HepG2 (cell line): ENCODE data around the gene FAM222A. TPM values are rescaled to one million over a fixed set of nuclear protein-coding genes. Genes with fewer than 3 reads are reported as not detected.

Source experiments
- ATAC-seq: fragments of 200-7000 bp; cut with Tn5 transposase; 3 replicates; pipeline ENCODE4 v1.9.1; 2020; ENCODE audit warnings: mild to moderate bottlenecking, moderate library complexity
- BruUV-seq: library from RNA; stranded (reverse); fragments of 400-500 nt; replicated peaks from 2 replicates; lab custom pipeline; 2021; lab: Mats Ljungman, UMichigan
- CTCF ChIA-PET: fragments of 300-600 bp; formaldehyde crosslinking; extraction: SDS; loops from one replicate; lab custom pipeline; 2021; ENCODE audit warnings: low total read pairs, inconsistent platforms, low intra/inter-chr PET ratio; lab: Yijun Ruan, JAX
- POLR2A ChIA-PET: fragments of 350-600 bp; sonication (Branson Sonifier 250); formaldehyde crosslinking; loops from one replicate; lab custom pipeline; 2020; ENCODE audit warnings: antibody characterized with exemption, inconsistent platforms; lab: Yijun Ruan, JAX
- DNase-seq: peaks from one replicate; pipeline ENCODE4 v3.0.0-alpha.2; 2015; ENCODE audit warnings: low spot score
- FAIRE-seq: peaks from 3 replicates; lab custom pipeline; 2011; peaks lifted over from hg19 to GRCh38; lab: Jason Lieb, UNC
- H2AFZ ChIP-seq: one replicate; pipeline ENCODE4 v1.6.1; 2011; ENCODE audit warnings: low read length, inconsistent platforms
- H3K27ac ChIP-seq: fragments of 300-600 bp; 3 replicates; pipeline ENCODE4 v1.8.0; 2011; ENCODE audit warnings: mixed run types, mild to moderate bottlenecking, mixed read lengths, low read length, inconsistent platforms; ENCODE audit not compliant: insufficient read depth; ENCODE audit errors: extremely low read length
- H3K27me3 ChIP-seq, 2 experiments: fragments of 200-600 bp in 1 of 2; 2 replicates in 1 of 2; 3 replicates in 1 of 2; pipeline versions ENCODE4 v1.6.0 to v1.8.0; 2011; ENCODE audit warnings: low read length in 2 of 2, mild to moderate bottlenecking in 2 of 2, moderate library complexity in 2 of 2, inconsistent platforms in 1 of 2; ENCODE audit not compliant: insufficient read depth in 2 of 2, control insufficient read depth in 1 of 2
- H3K36me3 ChIP-seq, 2 experiments: fragments of 200-600 bp in 1 of 2; replicated peaks in 1 of 2; 2 replicates in 1 of 2; 3 replicates in 1 of 2; pipeline versions ENCODE4 v1.5.1 to v1.8.0; 2011; ENCODE audit warnings: low read length in 2 of 2, inconsistent platforms in 1 of 2; ENCODE audit not compliant: insufficient read depth in 2 of 2, control insufficient read depth in 1 of 2
- H3K4me1 ChIP-seq: 2 replicates; pipeline ENCODE4 v1.5.1; 2012; ENCODE audit warnings: low read length, inconsistent platforms; ENCODE audit not compliant: insufficient read depth
- H3K4me2 ChIP-seq: 2 replicates; pipeline ENCODE4 v1.6.0; 2011; ENCODE audit warnings: low read depth, low read length, inconsistent platforms
- H3K4me3 ChIP-seq, 3 experiments: fragments of 200-600 bp in 1 of 3; sonication (generic), shearing (Covaris generic) in 1 of 3; replicated peaks in 1 of 3; 2 replicates each; pipeline ENCODE4 v1.5.1; 2011 to 2016; ENCODE audit warnings: low read length in 3 of 3, inconsistent platforms in 2 of 3, low read depth in 2 of 3, mild to moderate bottlenecking in 2 of 3, control low read depth in 1 of 3, mixed read lengths in 1 of 3; ENCODE audit not compliant: insufficient read depth in 1 of 3
- H3K79me2 ChIP-seq: one replicate; pipeline ENCODE4 v1.6.1; 2011; ENCODE audit warnings: low read length, inconsistent platforms; ENCODE audit not compliant: insufficient read depth
- H3K9ac ChIP-seq: 2 replicates; pipeline ENCODE4 v1.6.0; 2011; ENCODE audit warnings: mild to moderate bottlenecking, low read depth, low read length, inconsistent platforms; ENCODE audit not compliant: insufficient read depth
- H3K9me3 ChIP-seq: 2 replicates; pipeline ENCODE4 v1.5.1; 2012; ENCODE audit warnings: mild to moderate bottlenecking, low read length
- H4K20me1 ChIP-seq: 2 replicates; pipeline ENCODE4 v1.6.0; 2011; ENCODE audit warnings: inconsistent platforms, mild to moderate bottlenecking, low read length, moderate library complexity; ENCODE audit not compliant: insufficient read depth
- CENPT ChIP-seq: sonication (generic); formaldehyde crosslinking; IDR thresholded peaks from 2 replicates; pipeline ENCODE4 v1.8.0; 2022; ENCODE audit warnings: low read depth, mild to moderate bottlenecking, moderate library complexity, missing genetic modification reagents
- NFIB ChIP-seq: sonication (generic); formaldehyde crosslinking; IDR thresholded peaks from 2 replicates; pipeline ENCODE4 v1.9.0; 2021; ENCODE audit warnings: missing genetic modification reagents, mild to moderate bottlenecking, borderline replicate concordance
- SIN3B ChIP-seq: fragments of 150-350 bp; IDR thresholded peaks from 2 replicates; pipeline ENCODE4 v1.6.1; 2014; ENCODE audit warnings: low read length
- ZKSCAN8 ChIP-seq: IDR thresholded peaks from 2 replicates; pipeline ENCODE4 v1.6.1; 2016; ENCODE audit warnings: borderline replicate concordance, missing genetic modification reagents, missing compliant biosample characterization
- ZNF556 ChIP-seq: sonication (generic); formaldehyde crosslinking; IDR thresholded peaks from 2 replicates; pipeline ENCODE4 v1.4.0; 2020; ENCODE audit warnings: mild to moderate bottlenecking, missing genetic modification reagents, borderline replicate concordance
- ZNF784 ChIP-seq: sonication (generic); formaldehyde crosslinking; IDR thresholded peaks from 2 replicates; pipeline ENCODE4 v1.5.1; 2020; ENCODE audit warnings: missing genetic modification reagents, mild to moderate bottlenecking, borderline replicate concordance
- ZSCAN25 ChIP-seq: sonication (generic); formaldehyde crosslinking; IDR thresholded peaks from 2 replicates; pipeline ENCODE4 v1.8.0; 2022; ENCODE audit warnings: mild to moderate bottlenecking, missing genetic modification reagents
- ZXDC ChIP-seq: sonication (generic); formaldehyde crosslinking; IDR thresholded peaks from 2 replicates; pipeline ENCODE4 v1.5.0; 2020; ENCODE audit warnings: mild to moderate bottlenecking, missing genetic modification reagents
- WGBS: methylation state at CpG from one replicate; pipeline ENCODE4 v1.1.6; 2017; ENCODE audit warnings: low lambda C conversion rate; 5-methylcytosine and 5-hydroxymethylcytosine counted together
- in situ Hi-C: cut with HindIII; loops from 2 replicates; pipeline ENCODE4 v1.10.0; 2017; ENCODE audit warnings: low pct_unique_long_range_greater_than_20kb; ENCODE audit not compliant: extremely low pct_ligation_motif_present
- intact Hi-C: fragments of 100-400 bp; cut with micrococcal nuclease; formaldehyde crosslinking; loops from one replicate; pipeline ENCODE4 v1.10.0; 2022; ENCODE audit not compliant: unreplicated experiment
- polyA plus RNA-seq, 8 experiments: library from polyadenylated mRNA; depleted of rRNA in 3 of 8; stranded (reverse) in 7 of 8; unstranded in 1 of 8; fragments of >200 nt; fragmentation: Illumina TruSeq in 4 of 8; extraction: Trizol in 4 of 8; gene quantifications; 2 replicates each; pipeline versions ENCODE4 v1.2.1 to v1.2.3, GENCODE V29; 2011 to 2016; ENCODE audit warnings: low read depth in 4 of 8, missing spikeins in 1 of 8, mixed read lengths in 1 of 8; ENCODE audit not compliant: insufficient read depth in 1 of 8
- total RNA-seq, 5 experiments: library from RNA; depleted of rRNA; stranded (reverse); fragments of >200 nt; fragmentation: Illumina TruSeq; extraction: Trizol; gene quantifications; 2 replicates each; pipeline ENCODE4 v1.2.3, GENCODE V29; 2016; ENCODE audit warnings: low read depth in 1 of 5

FAM222A gene
- total and polyA plus RNA-seq, 2 of the 13 experiments (the other 11 are each of a cell fraction or from before 2014, with no cell fraction given) = 2.7 to 9.6 TPM

- intact Hi-C loops = no loop called here
- CTCF ChIA-PET = no interaction called here
- no TSS peak for BruUV-seq
These were observed 9.1 kb upstream of the FAM222A start for GRCh38 chr12:109704371-109705098.

GRCh38 chr12:109705291-109705690, 8.3 kb upstream of the FAM222A start:
- TF ChIP-seq CENPT (CRISPR knock-in tag) (no peak), ZXDC (CRISPR knock-in tag) (no peak), ZNF784 (CRISPR knock-in tag) (no peak), ZSCAN25 (CRISPR knock-in tag) (no peak)
- Histone ChIP-seq H3K27ac (no peak overlapping the region), H3K9me3 (no peaks in the 10 kb centered on the region), H3K27me3 (no peaks in the 10 kb centered on the region; a peak in 1 of 5 replicates), H3K36me3 (no peaks in the 10 kb centered on the region), H3K4me1 (peaks cover 41% of the 10 kb centered on the region), H3K4me3 (no peak overlapping the region), H4K20me1 (no peaks in the 10 kb centered on the region), H3K9ac (no peak overlapping the region), H2AFZ (no peak overlapping the region), H3K4me2 (no peak overlapping the region), H3K79me2 (no peaks in the 10 kb centered on the region)
- ChIA-PET CTCF (no interaction called here), POLR2A (no interaction called here)
- in situ Hi-C loops = no loop called here
- no peak for ATAC-seq
- BruUV-seq = no TSS peak
- DNase-seq = no peak
- no peak for FAIRE-seq
- intact Hi-C loops = no loop called here
- WGBS = 59% methylated on average over 4 of the region's 4 CpGs

More at GRCh38 chr12:109704371-109705098, 9.1 kb upstream of the FAM222A start:
- Histone ChIP-seq H3K9ac (no peak overlapping the region), H3K9me3 (no peaks in the 10 kb centered on the region), H3K4me3 (no peak overlapping the region), H3K27ac (no peak overlapping the region), H3K79me2 (no peaks in the 10 kb centered on the region), H3K4me2 (no peak overlapping the region), H3K4me1 (peaks cover 34% of the 10 kb centered on the region)
- 68% methylated on average over 4 of the region's 4 CpGs for WGBS
- FAIRE-seq = no peak
- ATAC-seq = no peak
- TF ChIP-seq SIN3B = no peak
- peak; percentile 100 for TF ChIP-seq ZNF556 (CRISPR knock-in tag)
- TF ChIP-seq ZKSCAN8 (CRISPR knock-in tag) = peak; percentile 95
- TF ChIP-seq NFIB (CRISPR knock-in tag) = no peak
- TF ChIP-seq, all 625 proteins: peak for 2
- in situ Hi-C loops = no loop called here
- H3K36me3 ChIP-seq = no peaks in the 10 kb centered on the region
- H4K20me1 ChIP-seq = no peaks in the 10 kb centered on the region
- peaks cover 0 to 1% of the 10 kb centered on the region in 2 experiments; a peak in 2 of 5 replicates for H3K27me3 ChIP-seq
- POLR2A ChIA-PET = no interaction called here
- H2AFZ ChIP-seq = no peak overlapping the region
- no peak for DNase-seq
